SU-DHL-6 (cell line): ENCODE data around the gene VPS9D1.

Experiments used
- EZH2phosphoT487 ChIP-seq: fragments of 200-600 bp; sonication (generic), shearing (Covaris generic); conservative IDR thresholded peaks from 2 replicates; pipeline ENCODE4 v1.6.1; 2018; ENCODE audit warnings: mild to moderate bottlenecking, antibody characterized with exemption, low read length, moderate library complexity, mixed read lengths
- TF ChIP-seq, protein P1 (sequence below): fragments of 200-600 bp; sonication (generic); IDR thresholded peaks from one replicate; pipeline ENCODE4 v1.5.1; 2017; ENCODE audit warnings: antibody characterized with exemption, mild to moderate bottlenecking, low read length, moderate library complexity; ENCODE audit not compliant: insufficient read depth, poor library complexity, severe bottlenecking

DNA sequence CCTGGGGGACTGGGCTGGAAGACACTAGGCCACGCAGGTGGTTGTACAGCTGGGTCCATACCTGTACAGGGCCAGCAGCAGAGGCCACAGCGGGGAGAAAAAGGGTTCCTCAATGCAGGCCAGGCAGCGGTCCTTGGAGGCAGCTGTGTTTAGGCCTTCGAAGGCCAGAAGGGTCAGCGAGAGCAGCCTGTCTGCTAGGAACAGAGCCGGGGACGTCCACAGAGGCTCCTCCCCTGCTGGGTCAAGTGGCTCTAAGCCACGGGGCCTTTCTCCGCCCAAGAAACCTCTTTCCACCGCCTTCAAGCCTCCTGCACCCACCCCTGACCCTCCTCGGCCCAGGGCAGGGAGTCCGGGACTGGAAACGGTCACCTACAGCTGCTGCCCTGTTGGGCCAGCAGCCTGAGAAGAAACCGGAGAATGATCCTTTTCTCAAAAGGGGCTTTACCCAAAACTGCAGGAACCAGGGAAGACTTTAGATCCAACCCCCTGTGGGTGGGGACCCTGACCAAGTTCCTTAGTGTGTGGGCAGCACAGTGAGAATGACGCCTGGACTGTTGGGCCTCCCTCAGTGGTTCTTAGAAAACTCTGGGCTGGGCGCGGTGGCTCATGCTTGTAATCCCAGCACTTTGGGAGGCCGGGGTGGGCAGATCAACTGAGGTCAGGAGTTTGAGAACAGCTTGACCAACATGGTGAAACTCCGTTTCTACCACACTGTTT lies 10.8 kb downstream of the VPS9D1 start:
- TF ChIP-seq EZH2phosphoT487: no peak
- TF ChIP-seq, protein P1, sequence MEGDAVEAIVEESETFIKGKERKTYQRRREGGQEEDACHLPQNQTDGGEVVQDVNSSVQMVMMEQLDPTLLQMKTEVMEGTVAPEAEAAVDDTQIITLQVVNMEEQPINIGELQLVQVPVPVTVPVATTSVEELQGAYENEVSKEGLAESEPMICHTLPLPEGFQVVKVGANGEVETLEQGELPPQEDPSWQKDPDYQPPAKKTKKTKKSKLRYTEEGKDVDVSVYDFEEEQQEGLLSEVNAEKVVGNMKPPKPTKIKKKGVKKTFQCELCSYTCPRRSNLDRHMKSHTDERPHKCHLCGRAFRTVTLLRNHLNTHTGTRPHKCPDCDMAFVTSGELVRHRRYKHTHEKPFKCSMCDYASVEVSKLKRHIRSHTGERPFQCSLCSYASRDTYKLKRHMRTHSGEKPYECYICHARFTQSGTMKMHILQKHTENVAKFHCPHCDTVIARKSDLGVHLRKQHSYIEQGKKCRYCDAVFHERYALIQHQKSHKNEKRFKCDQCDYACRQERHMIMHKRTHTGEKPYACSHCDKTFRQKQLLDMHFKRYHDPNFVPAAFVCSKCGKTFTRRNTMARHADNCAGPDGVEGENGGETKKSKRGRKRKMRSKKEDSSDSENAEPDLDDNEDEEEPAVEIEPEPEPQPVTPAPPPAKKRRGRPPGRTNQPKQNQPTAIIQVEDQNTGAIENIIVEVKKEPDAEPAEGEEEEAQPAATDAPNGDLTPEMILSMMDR: no peak
